ENCODE data around the gene P2RX1.
"Not testable (repeated sequence)": the region's sequence is repeated elsewhere in the genome, so short reads cannot be mapped to it uniquely, and the experiment has no call there.

The P2RX1 gene

GRCh38 chr17:3951420-3951819, 35.2 kb upstream of the P2RX1 start:
- DNase-seq, result no peak

GRCh38 chr17:3951003-3951402, 34.7 kb upstream of the P2RX1 start:
- no peak for DNase-seq

DNA sequence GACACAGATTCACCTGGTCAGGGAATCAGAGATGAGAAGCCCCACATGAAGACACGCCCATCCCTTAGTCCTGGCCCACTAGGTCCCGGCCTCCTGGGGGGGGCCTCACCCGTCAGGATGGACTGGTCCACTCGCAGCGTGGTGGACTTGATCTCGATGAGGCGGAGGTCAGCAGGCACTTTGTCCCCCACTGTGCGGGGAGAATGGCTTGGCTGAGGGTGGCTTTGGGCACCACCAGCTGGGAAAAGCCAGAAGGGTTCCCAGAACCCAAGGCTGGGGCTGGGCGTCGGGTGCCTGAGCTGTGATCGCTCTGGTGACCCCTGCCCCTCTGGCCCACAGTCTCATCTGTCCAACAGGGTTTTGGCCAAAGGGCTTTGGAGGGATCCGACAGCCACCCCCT, 34.3 kb upstream of the P2RX1 start:
- DNase-seq, result no peak

DNA sequence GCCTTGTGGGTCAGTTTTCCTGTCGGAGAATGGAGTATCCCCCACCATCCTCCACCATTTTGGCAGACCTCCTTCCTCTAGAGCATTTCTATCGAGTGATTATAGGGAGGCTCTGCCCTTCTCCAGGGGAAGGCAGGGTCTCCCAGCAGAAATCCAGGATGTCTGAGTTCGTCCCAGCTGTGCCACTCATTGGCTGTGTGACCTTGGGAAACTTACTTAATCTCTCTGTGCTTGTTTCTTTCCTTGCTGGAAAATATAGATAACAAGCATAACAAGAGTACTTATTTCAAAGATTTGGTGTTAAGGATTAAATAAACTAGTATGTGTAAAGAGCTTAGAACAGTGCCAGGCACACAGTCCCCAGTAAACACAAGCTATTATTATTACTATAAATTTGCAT, 33.2 kb upstream of the P2RX1 start:
- no peak for DNase-seq

DNA sequence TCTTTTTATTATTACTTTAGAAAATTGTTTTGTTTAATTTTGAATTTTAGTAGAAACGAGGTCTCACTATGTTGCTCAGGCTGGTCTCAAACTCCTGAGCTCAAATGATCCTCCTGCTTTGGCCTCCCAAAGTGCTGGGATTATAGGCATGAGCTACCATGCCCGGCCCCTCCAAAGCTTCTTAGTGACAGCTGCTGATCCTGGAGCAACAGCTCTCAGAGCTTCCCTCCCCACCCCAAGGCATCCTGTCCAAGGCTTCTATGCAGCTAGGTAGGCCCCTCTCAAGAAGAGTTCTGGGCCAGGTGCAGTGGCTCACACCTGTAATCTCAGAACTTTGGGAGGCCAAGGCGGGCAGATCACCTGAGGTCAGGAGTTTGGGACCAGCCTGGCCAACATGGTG, 32.3 kb upstream of the P2RX1 start:
- DNase-seq, result not testable (repeated sequence)

DNA sequence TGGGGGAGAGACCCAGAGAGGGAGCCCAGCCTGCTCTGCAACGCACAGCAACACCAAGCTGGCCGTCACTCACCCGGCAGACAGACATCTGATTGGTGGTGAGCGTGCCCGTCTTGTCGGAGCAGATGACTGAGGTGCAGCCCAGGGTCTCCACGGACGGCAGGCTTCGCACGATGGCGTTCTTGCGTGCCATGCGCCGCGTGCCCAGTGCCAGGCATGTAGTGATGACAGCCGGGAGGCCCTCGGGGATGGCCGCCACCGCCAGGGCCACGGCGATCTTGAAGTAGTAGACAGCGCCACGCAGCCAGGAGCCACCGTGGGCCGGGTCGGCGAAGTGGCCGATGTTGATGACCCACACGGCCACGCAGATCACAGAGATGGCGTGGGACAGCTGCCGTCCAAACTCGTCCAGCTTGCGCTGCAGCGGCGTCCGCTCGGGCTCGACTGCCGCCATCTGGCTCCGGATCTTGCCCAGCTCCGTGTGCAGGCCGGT, 31.1 kb upstream of the P2RX1 start:
- no peak for DNase-seq

DNA sequence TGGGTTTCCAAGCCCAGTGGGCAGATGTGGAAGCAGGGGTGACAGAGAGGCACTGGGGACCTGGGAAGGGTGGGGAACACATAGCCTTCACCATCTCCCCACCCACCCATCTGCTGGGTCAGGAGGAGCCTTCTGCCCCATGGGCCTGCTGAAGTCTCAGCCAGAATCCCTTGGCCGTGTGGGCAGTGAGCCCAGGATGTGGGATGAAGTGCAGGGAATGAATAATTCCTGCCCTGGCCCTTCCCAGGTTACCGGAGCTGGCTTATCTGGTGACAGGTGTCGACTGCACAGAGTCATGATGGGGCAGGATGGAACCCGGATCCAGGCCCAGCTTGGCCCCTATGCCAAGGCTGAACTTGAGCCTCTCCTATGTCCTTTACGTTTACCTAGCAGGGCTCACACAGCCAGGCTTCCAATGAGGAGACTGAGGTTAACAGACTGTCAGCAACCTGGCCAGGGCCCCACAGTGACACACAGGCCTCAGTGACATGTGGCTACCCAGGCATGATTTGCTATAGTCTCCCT, 30.5 kb upstream of the P2RX1 start:
- DNase-seq, result no peak

DNA sequence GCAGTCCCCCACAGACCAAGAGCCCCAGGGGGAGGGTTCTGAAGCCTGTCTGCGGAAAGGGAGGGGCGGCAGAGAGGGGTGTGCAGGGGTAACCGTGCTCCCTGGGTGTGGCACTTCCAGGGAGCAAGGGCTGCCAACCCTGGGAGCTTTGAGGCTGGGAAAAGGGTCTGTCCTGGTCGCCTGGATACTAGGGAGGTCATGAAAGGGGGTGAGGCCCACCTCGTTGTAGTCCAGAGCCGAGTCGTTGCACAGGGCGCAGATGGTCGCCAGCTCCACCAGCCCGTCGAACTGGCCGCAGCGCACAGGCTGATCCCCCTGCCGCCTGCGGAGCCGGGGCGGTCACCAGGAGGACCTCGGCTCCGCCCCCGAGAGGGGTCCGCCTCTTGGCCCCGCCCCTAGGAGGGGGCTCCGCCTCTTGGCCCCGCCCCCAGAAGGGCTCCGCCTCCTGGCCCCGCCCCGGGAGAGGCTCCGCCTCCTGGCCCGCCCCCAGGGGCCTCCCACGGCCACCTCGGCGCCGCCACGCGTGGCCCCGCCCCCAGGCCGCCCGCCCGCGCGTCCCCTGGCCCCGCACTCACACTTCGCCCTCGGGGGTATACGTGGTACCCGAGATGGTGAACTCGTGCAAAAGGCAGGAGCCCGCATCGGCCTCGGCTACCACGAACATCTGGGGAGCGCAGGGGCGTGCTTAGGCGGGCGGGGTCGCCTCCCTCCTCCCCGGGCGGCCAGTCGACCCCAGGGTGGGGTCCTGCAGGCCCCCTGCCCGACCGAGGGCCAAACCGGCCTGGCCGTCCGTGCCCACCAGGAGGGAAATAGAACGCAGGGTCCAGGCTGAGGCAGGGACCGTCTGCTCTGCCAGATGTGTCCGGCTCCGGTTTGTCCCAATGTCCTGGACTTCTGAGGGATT, 28.5 kb upstream of the P2RX1 start:
- DNase-seq, result peak; percentile 77

- DNase-seq, result no peak
Observed at GRCh38 chr17:3943240-3943891, 27.1 kb upstream of the P2RX1 start.

DNA sequence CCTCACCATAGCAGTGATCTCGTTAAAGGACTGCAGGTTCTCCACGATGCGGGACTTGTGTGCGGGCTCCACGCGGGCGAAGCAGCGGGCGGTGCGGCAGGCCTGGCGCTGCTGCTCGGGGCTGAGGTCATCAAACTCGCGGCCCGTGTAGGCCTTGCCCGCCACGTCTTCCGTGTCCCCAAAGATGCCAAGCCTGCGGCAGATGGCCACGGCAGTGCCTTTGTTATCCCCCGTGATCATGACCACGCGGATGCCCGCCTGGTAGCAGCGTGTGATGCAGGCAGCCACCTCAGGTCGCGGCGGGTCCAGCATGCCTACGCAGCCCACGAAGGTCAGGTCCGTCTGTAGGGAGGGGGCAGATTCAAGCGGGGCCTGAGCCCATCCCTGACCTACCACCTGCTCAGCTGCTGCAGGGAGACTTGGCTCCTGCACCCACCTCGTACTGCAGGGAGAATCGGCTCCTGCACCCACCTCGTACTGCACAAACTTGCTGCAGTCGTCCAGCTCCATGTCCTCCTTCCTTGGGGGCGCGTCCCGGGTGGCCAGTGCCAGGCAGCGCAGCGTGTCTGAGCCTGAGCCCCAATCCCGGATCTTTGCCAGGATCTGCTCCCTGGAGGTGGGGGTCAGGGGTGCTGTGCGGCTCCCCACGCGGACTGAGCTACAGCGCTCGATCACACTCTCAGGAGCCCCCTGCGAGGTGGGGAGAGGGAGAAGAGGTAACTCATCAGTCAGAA, 24.9 kb upstream of the P2RX1 start:
- DNase-seq, result no peak

DNA sequence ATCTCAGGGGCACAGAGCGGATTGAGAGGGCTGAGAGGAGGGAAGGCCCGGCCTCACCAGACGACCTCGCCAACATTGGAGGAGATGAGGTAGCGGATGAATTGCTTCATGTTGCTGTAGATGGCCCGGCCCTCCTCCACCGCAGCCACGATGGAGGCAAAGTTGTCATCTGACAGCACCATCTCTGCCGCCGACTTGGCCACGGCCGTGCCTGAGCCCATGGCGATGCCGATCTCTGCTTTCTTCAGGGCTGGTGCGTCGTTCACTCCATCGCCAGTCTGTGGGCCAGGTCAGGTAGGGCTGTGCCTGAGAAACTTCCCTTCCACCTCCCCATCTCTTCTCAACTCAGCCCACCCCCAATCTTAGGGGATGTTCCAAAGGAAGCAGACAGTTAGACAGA, 21.1 kb upstream of the P2RX1 start:
- no peak for DNase-seq

DNA sequence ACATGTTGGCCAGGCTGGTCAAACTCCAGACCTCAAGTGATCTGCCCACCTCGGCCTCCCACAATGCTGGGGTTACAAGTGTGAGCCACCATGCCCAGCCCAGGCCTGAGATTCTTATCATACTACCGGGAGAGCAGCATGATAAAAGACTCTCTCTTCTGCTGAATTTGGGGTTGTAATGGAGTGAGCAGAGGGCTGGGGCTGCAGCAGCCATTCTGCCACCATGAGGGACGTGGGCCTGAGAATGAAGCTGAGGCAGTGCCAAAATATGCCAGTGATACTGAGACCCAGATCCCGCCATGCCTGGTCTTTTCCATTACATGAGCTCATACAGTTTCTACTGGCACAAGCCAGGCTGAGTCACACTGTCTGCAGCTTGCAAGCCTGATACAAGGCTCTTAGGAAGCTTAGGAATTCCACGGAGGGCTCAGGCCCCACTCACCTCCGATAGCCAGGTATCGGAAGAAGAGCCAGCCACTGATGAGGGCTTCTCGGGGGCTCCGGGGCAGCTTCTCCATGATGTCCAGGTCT, 19.6 kb upstream of the P2RX1 start:
- no peak for DNase-seq

DNA sequence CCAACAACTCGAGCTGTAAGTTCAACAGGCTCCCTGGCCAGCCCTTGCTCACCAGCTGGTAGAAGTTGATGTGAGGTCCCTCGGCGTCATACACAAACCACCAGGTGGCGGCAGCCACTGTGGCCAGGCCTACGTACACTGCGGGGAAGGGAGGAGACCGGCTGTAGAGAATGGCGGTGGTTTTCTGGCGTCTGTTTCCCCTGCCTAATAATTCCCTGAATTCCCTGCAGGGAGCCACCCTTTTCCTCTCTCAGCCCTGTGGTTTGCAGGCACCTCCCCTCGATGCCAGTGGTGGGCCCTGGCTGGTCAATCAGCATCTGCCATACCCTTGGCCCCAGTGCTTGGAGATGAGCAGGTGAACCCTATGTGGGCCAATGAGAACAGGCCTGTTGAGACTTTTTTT, 18.9 kb upstream of the P2RX1 start:
- DNase-seq, result peak; percentile 44

DNA sequence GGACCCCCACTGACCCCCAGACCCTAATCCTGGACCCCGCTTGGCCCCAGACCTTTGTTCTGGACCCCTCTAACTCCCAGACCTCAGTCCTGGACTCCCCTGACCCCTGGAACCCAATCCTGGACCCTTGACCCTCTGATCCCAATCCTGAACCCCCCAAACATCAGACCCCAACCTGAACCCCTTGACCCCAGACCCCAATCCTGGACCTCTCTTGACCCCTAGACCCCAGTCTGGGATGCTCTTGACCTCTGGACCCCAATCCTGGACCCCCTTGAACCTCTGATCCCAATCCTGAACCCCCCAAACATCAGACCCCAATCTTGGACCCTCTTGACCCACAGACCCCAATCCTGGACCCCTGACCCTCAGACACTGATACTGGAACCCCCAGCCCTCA, 13.5 kb upstream of the P2RX1 start:
- DNase-seq, result no peak

GRCh38 chr17:3929181-3929580, 12.9 kb upstream of the P2RX1 start:
- no peak for DNase-seq

GRCh38 chr17:3928406-3928805, 12.1 kb upstream of the P2RX1 start:
- DNase-seq, result no peak

- no peak for DNase-seq
Observed at GRCh38 chr17:3927628-3928340, 11.5 kb upstream of the P2RX1 start.

- DNase-seq, result no peak
Observed at GRCh38 chr17:3926860-3927627, 10.8 kb upstream of the P2RX1 start.

DNA sequence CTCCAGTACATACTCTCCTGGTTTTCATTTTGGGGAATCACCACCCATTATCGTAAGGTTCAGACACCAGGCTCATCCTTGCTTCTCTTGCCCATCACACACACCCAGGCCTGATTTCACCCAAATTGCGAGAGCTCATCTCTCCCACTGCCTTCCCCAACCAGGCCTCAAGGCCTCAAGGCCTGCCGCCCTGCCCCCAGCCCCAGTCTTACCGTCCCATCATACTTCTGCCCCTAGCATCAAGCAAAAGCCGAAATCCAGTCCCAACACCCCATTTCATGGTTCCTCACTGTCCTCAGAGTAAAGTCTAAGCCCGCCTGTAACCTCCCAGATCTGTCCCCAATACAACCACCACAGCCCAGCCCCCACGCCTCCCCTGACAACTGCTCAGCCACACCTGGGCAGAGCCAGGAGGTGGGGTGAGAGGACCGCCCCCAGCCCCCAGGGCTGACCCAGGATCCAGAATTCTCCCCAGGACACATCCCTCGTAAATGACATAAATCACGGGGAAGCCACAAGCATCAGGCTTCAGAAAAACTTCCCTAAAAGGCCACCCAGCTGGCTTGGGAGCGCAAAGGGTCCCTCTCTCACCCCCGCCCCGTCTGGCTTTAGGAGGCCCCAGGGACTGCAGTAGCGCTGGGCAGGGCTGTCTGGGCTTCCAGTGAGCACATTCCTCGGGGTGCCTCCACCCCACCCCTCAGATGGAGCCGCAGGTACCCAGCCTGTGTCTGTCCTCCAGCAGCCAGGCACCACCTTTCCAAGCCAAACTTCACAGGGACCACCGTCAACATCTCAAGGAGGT, 9.6 kb upstream of the P2RX1 start:
- DNase-seq, result no peak

- DNase-seq, result no peak
Observed at GRCh38 chr17:3924512-3925350, 8.5 kb upstream of the P2RX1 start.
